ENCODE results near the gene POR.

POR gene

GRCh38 chr7:75920431-75921161 is 5.6 kb downstream of the POR start:
- H2AFZ ChIP-seq (ENCODE audit: low read length) = no peak overlapping the region
- no peaks in the 10 kb centered on the region; the same call in 1 of the 2 replicates for H3K36me3 ChIP-seq (ENCODE audit: insufficient read depth, low read length)
- no peak overlapping the region for H3K4me2 ChIP-seq (ENCODE audit: low read length)
- H3K9me2 ChIP-seq (ENCODE audit: low read depth, low read length) = no peaks in the 10 kb centered on the region
- H3K9me3 ChIP-seq (ENCODE audit: low read length) = no peaks in the 10 kb centered on the region
- no peak overlapping the region for H3K4me3 ChIP-seq (ENCODE audit: low read depth, low read length, poor library complexity, severe bottlenecking)
- H3K27ac ChIP-seq (ENCODE audit: low read depth, low read length, poor library complexity, severe bottlenecking) = no peak overlapping the region
- no peak for TF ChIP-seq EZH2 (IDR thresholded peaks at IDR 0.05; ENCODE audit: borderline replicate concordance, low read length)
- TF ChIP-seq, protein P1, sequence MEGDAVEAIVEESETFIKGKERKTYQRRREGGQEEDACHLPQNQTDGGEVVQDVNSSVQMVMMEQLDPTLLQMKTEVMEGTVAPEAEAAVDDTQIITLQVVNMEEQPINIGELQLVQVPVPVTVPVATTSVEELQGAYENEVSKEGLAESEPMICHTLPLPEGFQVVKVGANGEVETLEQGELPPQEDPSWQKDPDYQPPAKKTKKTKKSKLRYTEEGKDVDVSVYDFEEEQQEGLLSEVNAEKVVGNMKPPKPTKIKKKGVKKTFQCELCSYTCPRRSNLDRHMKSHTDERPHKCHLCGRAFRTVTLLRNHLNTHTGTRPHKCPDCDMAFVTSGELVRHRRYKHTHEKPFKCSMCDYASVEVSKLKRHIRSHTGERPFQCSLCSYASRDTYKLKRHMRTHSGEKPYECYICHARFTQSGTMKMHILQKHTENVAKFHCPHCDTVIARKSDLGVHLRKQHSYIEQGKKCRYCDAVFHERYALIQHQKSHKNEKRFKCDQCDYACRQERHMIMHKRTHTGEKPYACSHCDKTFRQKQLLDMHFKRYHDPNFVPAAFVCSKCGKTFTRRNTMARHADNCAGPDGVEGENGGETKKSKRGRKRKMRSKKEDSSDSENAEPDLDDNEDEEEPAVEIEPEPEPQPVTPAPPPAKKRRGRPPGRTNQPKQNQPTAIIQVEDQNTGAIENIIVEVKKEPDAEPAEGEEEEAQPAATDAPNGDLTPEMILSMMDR (IDR thresholded peaks at IDR 0.05; ENCODE audit: low read length) = no peak
- H3K9ac ChIP-seq (ENCODE audit: low read length) = no peak overlapping the region
- H3K4me1 ChIP-seq (ENCODE audit: insufficient read depth, low read length, severe bottlenecking) = peaks cover 12% of the 10 kb centered on the region
- no peaks in the 10 kb centered on the region for H3F3A ChIP-seq (ENCODE audit: insufficient read depth, low read length)
- no peaks in the 10 kb centered on the region for H4K20me1 ChIP-seq (ENCODE audit: insufficient read depth, low read length)
- peaks cover 4% of the 10 kb centered on the region; the same call in 1 of the 2 replicates for H3K79me2 ChIP-seq (ENCODE audit: insufficient read depth, low read length)
- H3K27me3 ChIP-seq (ENCODE audit: insufficient read depth, low read length) = no peaks in the 10 kb centered on the region

- H3K9ac ChIP-seq (ENCODE audit: low read length) = no peak overlapping the region
- H3K9me3 ChIP-seq (ENCODE audit: low read length) = no peaks in the 10 kb centered on the region
- peaks cover 4% of the 10 kb centered on the region; the same call in 1 of the 2 replicates for H3K79me2 ChIP-seq (ENCODE audit: insufficient read depth, low read length)
- no peaks in the 10 kb centered on the region; the same call in 1 of the 2 replicates for H3K36me3 ChIP-seq (ENCODE audit: insufficient read depth, low read length)
- H3K27ac ChIP-seq (ENCODE audit: low read depth, low read length, poor library complexity, severe bottlenecking) = no peak overlapping the region
- H3K9me2 ChIP-seq (ENCODE audit: low read depth, low read length) = no peaks in the 10 kb centered on the region
- TF ChIP-seq, protein P1 (IDR thresholded peaks at IDR 0.05; ENCODE audit: low read length) = no peak
- no peak for TF ChIP-seq EZH2 (IDR thresholded peaks at IDR 0.05; ENCODE audit: borderline replicate concordance, low read length)
- no peak overlapping the region for H2AFZ ChIP-seq (ENCODE audit: low read length)
- H3K27me3 ChIP-seq (ENCODE audit: insufficient read depth, low read length) = no peaks in the 10 kb centered on the region
- peaks cover 3% of the 10 kb centered on the region for H3K4me1 ChIP-seq (ENCODE audit: insufficient read depth, low read length, severe bottlenecking)
- H3F3A ChIP-seq (ENCODE audit: insufficient read depth, low read length) = no peaks in the 10 kb centered on the region
- H3K4me3 ChIP-seq (ENCODE audit: low read depth, low read length, poor library complexity, severe bottlenecking) = no peak overlapping the region
- H4K20me1 ChIP-seq (ENCODE audit: insufficient read depth, low read length) = no peaks in the 10 kb centered on the region
- no peak overlapping the region for H3K4me2 ChIP-seq (ENCODE audit: low read length)
Observed at GRCh38 chr7:75921479-75921878, 6.5 kb downstream of the POR start.

DNA sequence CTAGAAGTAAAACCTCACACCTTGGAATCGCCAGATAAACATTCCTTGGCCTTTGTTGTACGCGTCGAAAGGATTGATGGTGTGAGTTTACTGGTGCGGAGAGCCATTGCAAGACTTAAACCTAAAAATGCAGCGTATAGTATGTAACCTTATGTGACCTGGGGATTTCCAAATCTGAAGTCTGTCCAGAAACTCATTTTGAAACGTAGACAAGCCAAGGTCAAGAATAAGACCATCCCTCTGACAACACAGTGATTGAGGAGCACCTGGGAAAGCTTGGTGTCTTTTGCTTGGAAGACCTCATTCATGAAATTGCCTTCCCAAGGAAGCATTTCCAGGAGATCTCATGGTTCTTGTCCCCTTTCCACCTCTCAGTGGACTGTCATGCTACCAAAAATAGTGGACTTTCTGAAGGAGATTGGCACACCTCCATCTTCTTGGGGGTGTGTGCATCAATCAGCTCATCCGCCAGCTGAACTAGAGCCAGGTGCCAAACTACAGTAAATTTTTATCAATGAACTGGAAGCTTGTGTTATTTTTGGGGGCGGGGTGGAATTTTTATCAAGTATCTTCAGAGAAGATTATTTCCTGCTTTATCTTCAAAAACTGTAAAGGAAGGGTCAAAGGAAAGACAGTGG is 8.1 kb downstream of the POR start:
- no peaks in the 10 kb centered on the region for H3K9me3 ChIP-seq (ENCODE audit: low read length)
- no peak overlapping the region for H3K4me3 ChIP-seq (ENCODE audit: low read depth, low read length, poor library complexity, severe bottlenecking)
- H2AFZ ChIP-seq (ENCODE audit: low read length) = no peak overlapping the region
- no peaks in the 10 kb centered on the region for H3F3A ChIP-seq (ENCODE audit: insufficient read depth, low read length)
- no peak overlapping the region for H3K4me2 ChIP-seq (ENCODE audit: low read length)
- H3K27ac ChIP-seq (ENCODE audit: low read depth, low read length, poor library complexity, severe bottlenecking) = no peak overlapping the region
- H3K36me3 ChIP-seq (ENCODE audit: insufficient read depth, low read length) = no peaks in the 10 kb centered on the region
- H3K27me3 ChIP-seq (ENCODE audit: insufficient read depth, low read length) = no peaks in the 10 kb centered on the region
- TF ChIP-seq, protein P1 (IDR thresholded peaks at IDR 0.05; ENCODE audit: low read length) = no peak
- no peak for TF ChIP-seq EZH2 (IDR thresholded peaks at IDR 0.05; ENCODE audit: borderline replicate concordance, low read length)
- no peaks in the 10 kb centered on the region for H3K9me2 ChIP-seq (ENCODE audit: low read depth, low read length)
- H3K4me1 ChIP-seq (ENCODE audit: insufficient read depth, low read length, severe bottlenecking) = peaks cover under 1% of the 10 kb centered on the region
- H3K79me2 ChIP-seq (ENCODE audit: insufficient read depth, low read length) = peaks cover 4% of the 10 kb centered on the region; the same call in 1 of the 2 replicates
- H4K20me1 ChIP-seq (ENCODE audit: insufficient read depth, low read length) = no peaks in the 10 kb centered on the region
- no peak overlapping the region for H3K9ac ChIP-seq (ENCODE audit: low read length)

All from OCI-LY1 (cell line).